ENCODE data around the gene ZNF280D. TPM values are rescaled to one million over a fixed set of nuclear protein-coding genes. Genes with fewer than 3 reads are reported as not detected.

Gene ZNF280D
- total RNA-seq, 1 donor from 2014 or later: 36.8 TPM

GRCh38 chr15:56653787-56654186 is 79.5 kb downstream of the ZNF280D start:
- intact Hi-C loops (cut with micrococcal nuclease): no loop called here

GRCh38 chr15:56653107-56653506 is 80.2 kb downstream of the ZNF280D start:
- intact Hi-C loops (cut with micrococcal nuclease): no loop called here

GRCh38 chr15:56648311-56648710 is 85.0 kb downstream of the ZNF280D start:
- intact Hi-C loops (cut with micrococcal nuclease): no loop called here

- intact Hi-C loops (cut with micrococcal nuclease): no loop called here
These were observed 92.8 kb downstream of the ZNF280D start for GRCh38 chr15:56640549-56640948.

- intact Hi-C loops (cut with micrococcal nuclease): no loop called here
These were observed 93.2 kb downstream of the ZNF280D start for GRCh38 chr15:56640127-56640526.

GRCh38 chr15:56639631-56640030 is 93.7 kb downstream of the ZNF280D start:
- intact Hi-C loops (cut with micrococcal nuclease): loop anchor here (10.0 kb wide), 1 partner anchor 235 kb away; no protein-coding TSS in a partner anchor

- intact Hi-C loops (cut with micrococcal nuclease): loop anchor here (10.0 kb wide), 1 partner anchor 243 kb away; no protein-coding TSS in a partner anchor
These were observed 101.5 kb downstream of the ZNF280D start for GRCh38 chr15:56631765-56632164.

GRCh38 chr15:56628893-56629532 is 104.3 kb downstream of the ZNF280D start:
- intact Hi-C loops (cut with micrococcal nuclease): no loop called here

- intact Hi-C loops (cut with micrococcal nuclease): no loop called here
These were observed 113.4 kb downstream of the ZNF280D start for GRCh38 chr15:56619887-56620286.

- intact Hi-C loops (cut with micrococcal nuclease): no loop called here
These were observed 115.7 kb downstream of the ZNF280D start for GRCh38 chr15:56617628-56618027.

- intact Hi-C loops (cut with micrococcal nuclease): no loop called here
These were observed 116.8 kb downstream of the ZNF280D start for GRCh38 chr15:56616551-56616950.

GRCh38 chr15:56613811-56614210 is 119.5 kb downstream of the ZNF280D start:
- intact Hi-C loops (cut with micrococcal nuclease): no loop called here

- intact Hi-C loops (cut with micrococcal nuclease): no loop called here
These were observed 124.3 kb downstream of the ZNF280D start for GRCh38 chr15:56608993-56609392.

GRCh38 chr15:56608140-56608778 is 125.0 kb downstream of the ZNF280D start:
- intact Hi-C loops (cut with micrococcal nuclease): no loop called here

- intact Hi-C loops (cut with micrococcal nuclease): no loop called here
These were observed 131.1 kb downstream of the ZNF280D start for GRCh38 chr15:56602253-56602652.

- intact Hi-C loops (cut with micrococcal nuclease): no loop called here
These were observed 132.9 kb downstream of the ZNF280D start for GRCh38 chr15:56600380-56600779.

- intact Hi-C loops (cut with micrococcal nuclease): no loop called here
These were observed 134.3 kb downstream of the ZNF280D start for GRCh38 chr15:56598991-56599390.

GRCh38 chr15:56587686-56588085 is 145.6 kb downstream of the ZNF280D start:
- intact Hi-C loops (cut with micrococcal nuclease): no loop called here

GRCh38 chr15:56586206-56586605 is 147.1 kb downstream of the ZNF280D start:
- intact Hi-C loops (cut with micrococcal nuclease): no loop called here

GRCh38 chr15:56582785-56583184 is 150.5 kb downstream of the ZNF280D start:
- intact Hi-C loops (cut with micrococcal nuclease): no loop called here
